ENCODE measurements around the gene C1R.
A peak's percentile ranks its signal among the peaks of the same experiment; 100 is the strongest.

Gene C1R

DNA sequence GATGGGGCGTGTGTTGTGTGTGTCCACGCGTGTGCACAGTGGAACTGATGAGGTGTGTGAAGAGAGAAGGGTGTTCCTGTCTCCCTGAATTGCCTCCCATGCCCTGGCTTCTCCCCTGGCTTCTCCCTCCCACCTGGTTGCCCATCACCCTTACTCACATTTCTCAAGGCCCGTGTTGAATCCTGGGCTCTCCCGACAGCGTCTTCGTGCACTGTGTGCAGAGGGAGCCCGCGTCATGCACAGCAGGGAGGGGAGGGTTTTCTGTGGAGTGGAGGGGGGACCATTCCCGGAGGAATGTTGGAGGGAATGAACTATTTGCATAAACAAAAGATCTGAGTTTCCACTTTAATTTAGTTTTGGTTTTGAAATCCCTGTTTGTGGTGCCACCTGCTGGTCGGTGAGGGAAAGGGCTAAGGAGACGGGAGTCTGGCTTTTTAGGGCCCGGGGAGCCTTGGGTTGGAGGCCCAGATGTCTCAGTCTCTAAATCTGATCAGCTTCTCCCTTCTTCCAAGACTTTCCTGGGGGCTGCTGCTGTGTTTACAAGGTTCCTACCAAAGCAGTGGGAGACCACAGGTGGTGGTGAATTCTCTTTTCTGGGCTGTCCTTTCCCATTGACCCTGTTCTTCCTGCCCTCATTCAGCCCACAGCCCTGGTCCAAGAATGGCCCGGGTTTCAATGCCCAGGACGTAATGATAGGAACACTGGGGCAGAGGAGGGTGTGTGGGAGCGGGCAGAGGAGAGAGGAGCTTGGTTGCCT lies at the start of gene C1R:
C1R (minus strand) TSS at position 217 of the 757 bp plus-strand sequence; CDS start at position 160, 57 bp downstream.
- peak; percentile 87 for DNase-seq (ENCODE audit: extremely low read depth, low read depth)
- TF ChIP-seq, protein P1, sequence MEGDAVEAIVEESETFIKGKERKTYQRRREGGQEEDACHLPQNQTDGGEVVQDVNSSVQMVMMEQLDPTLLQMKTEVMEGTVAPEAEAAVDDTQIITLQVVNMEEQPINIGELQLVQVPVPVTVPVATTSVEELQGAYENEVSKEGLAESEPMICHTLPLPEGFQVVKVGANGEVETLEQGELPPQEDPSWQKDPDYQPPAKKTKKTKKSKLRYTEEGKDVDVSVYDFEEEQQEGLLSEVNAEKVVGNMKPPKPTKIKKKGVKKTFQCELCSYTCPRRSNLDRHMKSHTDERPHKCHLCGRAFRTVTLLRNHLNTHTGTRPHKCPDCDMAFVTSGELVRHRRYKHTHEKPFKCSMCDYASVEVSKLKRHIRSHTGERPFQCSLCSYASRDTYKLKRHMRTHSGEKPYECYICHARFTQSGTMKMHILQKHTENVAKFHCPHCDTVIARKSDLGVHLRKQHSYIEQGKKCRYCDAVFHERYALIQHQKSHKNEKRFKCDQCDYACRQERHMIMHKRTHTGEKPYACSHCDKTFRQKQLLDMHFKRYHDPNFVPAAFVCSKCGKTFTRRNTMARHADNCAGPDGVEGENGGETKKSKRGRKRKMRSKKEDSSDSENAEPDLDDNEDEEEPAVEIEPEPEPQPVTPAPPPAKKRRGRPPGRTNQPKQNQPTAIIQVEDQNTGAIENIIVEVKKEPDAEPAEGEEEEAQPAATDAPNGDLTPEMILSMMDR (IDR thresholded peaks at IDR 0.05; ENCODE audit: low read depth, low read length) = peak; percentile 90

DNA sequence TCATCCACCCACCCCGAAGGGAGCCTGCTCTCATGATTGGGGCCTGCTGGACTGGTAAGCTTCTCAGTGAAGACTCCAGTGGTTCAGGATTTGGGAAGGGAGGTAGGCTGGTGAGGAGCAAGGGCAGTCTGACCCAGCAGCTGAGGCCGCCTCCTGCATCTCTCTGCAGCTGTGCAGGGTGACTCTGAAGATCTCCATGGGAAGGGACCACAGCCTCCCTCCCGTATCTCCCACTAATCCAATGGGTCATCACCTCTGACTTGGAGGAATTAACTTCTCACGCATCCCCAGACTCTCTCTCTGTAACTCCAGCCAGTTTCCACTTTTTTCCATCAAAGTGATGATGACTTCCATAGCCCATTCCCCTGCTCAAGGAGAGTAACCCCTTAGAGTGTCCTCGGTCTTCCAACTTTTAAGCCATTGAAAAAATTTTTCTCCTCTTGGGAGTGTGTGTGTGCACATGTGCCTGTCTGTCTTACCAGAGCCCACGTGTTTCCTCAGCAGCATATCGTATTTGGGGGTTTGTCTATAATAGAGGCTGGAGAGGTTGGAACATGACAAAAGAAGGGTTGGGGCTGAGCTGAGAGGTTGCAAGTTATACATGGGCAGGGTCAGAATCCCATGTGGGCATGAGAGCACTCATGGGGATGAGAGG lies 49.2 kb upstream of the C1R start:
- TF ChIP-seq, protein P1 (IDR thresholded peaks at IDR 0.05; ENCODE audit: low read depth, low read length) = no peak
- DNase-seq (ENCODE audit: extremely low read depth, low read depth) = no peak

DNA sequence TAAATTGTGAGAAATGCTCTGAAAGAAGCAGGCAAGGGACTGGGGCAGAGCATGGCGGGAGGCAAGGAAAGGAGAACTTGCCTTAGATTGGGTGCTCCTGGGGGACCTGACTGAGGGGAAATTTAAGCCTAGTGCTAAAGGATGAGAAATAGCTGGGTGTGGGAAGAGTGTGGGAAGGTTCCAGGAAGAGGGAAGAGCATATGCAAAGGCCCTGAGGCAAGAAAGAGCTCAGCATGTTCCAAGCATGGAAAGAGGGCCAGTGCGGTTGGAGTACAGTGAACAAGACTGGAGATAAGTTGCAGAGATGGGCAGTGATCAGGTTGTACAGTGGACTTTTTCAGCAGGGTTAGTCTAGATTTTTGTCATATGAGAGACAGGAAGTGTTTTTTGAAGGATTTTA lies 47.0 kb upstream of the C1R start:
- TF ChIP-seq, protein P1 (IDR thresholded peaks at IDR 0.05; ENCODE audit: low read depth, low read length) = no peak
- no peak for DNase-seq (ENCODE audit: extremely low read depth, low read depth)

DNA sequence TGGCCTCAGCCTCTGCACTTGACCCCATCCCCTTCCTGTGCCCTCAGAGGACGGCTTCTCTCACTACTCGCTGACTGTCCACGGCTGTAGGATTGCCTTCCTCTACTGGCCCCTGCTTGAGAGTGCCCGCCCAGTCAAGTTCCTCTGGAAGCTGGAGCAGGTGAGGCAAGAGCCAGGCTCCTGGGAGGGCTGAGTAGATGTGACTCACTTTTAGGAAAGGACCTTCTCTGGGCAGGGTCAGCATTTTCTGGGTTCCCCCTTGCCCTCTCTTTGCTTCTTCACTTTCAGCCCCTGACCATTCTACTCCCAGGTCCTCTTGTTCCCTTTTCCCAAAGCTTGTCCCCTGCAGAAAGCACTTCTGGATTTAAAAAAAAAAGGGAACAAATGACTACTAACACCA lies 45.7 kb upstream of the C1R start:
- no peak for DNase-seq (ENCODE audit: extremely low read depth, low read depth)
- TF ChIP-seq, protein P1 (IDR thresholded peaks at IDR 0.05; ENCODE audit: low read depth, low read length) = no peak

DNA sequence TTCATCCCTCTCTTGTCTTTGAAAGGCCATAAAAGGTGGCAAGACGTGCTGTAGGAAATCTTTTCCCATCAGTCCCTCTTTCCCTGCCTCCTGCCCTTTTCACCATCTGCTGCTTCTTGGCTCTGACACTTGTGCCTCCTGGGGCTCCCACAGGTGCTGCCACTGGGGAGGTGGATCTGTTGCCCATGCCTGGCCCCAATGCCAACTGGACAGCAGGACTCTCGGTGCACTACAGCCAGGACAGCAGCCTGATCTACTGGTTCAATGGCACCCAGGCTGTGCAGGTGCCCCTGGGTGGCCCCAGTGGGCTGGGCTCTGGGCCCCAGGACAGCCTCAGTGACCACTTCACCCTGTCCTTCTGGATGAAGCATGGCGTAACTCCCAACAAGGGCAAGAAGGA lies 44.4 kb upstream of the C1R start:
- no peak for DNase-seq (ENCODE audit: extremely low read depth, low read depth)
- TF ChIP-seq, protein P1 (IDR thresholded peaks at IDR 0.05; ENCODE audit: low read depth, low read length) = no peak

DNA sequence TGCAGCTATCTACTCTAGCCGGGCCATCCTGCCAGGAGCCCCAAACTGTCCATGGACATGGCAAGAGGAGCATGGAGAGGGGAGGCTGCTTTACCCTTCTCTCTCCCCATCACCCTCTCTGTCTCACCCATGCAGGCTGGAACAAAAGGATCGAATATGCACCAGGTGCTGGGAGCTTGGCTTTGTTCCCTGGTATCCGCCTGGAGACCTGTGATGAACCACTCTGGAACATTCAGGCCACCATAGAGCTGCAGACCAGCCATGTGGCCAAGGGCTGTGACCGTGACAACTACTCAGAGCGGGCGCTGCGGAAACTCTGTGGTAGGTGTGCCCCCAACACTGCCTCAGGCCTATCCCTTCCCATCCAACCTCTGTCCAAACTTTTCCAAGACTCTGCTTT lies 43.8 kb upstream of the C1R start:
- TF ChIP-seq, protein P1 (IDR thresholded peaks at IDR 0.05; ENCODE audit: low read depth, low read length) = no peak
- no peak for DNase-seq (ENCODE audit: extremely low read depth, low read depth)
